Stimulated activated CD4-positive, alpha-beta T cell treated with anti-CD3 and anti-CD28 coated beads, Interleukin-15, amount 100 ng/mL, for 24 hours (primary cell): ENCODE data around the gene RNF19B.

ENCODE experiments used
- DNase-seq: peaks from one replicate; pipeline ENCODE4 v3.0.0-alpha.2; 2020

The RNF19B gene

DNA sequence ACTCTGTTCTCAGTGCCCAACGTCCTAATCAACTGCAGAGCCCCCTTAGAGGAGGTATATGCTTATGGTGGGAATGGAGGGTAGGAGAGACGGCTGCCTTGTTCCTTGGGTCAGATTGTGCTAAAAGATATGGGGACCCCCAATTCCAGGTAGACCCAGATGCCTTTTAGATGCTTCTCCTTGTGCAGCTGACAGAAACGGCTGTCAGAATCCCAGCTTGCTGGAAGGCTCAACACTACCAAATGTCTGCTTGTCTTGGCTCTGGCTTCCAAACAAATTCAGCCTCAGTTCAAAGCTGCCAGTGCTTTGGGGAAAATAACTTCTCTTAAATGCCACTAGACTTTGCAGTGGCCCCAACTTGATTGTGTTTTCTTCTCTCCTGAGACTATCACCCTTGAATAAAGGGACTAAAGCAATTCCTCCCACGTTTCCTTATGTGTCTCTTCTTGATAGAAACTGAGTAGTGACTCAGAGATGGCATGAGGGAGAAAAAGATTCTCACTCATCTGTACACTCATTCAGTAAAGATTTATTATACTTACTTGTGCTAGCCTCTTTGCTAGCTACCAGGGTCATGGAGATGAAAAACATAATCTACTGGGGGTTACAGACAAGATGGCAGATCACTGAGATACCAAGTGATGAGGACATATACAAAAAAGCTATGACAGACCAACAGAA is 3.4 kb upstream of the RNF19B start:
- no peak for DNase-seq

GRCh38 chr1:32966900-32967299 is 2.3 kb upstream of the RNF19B start:
- DNase-seq, result no peak

GRCh38 chr1:32965251-32965747 is 690 bp upstream of the RNF19B start:
- DNase-seq, result no peak

- DNase-seq, result peak; percentile 74
These were observed 706 bp downstream of the RNF19B start for GRCh38 chr1:32963746-32964460.

GRCh38 chr1:32962248-32962896 is 2.2 kb downstream of the RNF19B start:
- no peak for DNase-seq

DNA sequence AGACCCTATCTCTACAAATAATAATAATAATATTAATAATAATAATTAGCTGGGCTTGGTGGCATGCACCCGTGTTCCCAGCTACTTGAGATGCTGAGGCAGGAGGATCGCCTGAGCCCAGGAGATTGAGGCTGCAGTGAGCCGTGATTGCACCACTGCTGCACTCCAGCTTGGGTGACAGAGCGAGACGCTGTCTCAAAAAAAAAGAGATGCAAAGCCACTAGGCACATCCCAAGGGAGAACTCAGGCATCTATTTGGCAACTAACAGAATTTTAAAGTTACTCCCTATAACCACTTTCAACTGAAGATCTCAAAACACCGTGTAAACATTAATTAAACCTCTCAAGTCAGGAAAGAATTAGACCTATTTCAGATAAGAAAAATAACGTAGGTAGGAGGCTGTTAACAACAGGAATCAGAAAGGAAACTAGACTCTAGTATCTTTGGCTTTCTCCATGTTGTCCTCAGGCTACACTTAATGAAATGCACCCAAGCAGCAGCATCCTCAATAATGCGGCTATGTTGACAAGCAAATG is 3.7 kb downstream of the RNF19B start:
- DNase-seq, result no peak

DNA sequence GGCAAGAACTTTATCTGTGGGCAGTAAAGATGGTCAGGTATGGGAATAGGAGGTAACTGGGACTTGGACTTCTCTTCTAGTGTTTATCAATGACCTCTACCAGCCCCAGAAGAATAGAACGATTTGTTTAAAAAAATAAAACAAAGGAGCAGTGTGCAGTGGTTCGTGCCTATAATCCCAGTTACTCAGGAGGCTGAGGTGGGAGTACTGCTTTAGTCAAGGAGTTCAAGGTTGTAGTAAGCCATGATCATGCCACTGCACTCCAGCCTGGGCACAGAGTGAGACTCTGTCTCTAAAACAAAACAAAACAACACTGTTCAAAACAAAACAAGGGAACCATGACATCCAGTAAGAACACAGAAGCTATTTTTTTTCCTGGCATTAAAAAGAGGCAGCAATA is 4.3 kb downstream of the RNF19B start:
- no peak for DNase-seq

GRCh38 chr1:32958827-32959226 is 5.8 kb downstream of the RNF19B start:
- DNase-seq, result no peak

DNA sequence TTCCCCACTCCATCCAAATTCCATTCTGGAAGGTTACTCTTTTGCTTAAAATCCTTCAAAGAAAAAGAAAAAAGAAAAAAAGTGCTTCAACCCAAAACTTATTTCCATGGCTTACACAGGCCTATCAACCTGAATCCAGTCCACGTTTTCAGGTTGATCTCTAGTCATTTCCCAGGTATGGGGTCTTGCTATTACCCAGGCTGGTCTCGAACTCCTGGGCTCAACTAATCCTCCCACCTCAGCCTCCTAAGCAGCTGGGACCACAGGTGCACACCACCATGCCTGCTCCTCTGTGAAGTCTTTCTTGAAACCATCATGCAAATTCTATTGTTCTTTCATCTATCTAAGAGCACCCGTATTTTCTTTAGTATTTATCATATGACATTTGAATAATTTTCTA is 7.6 kb downstream of the RNF19B start:
- DNase-seq, result no peak

GRCh38 chr1:32954168-32954567 is 10.4 kb downstream of the RNF19B start:
- no peak for DNase-seq

GRCh38 chr1:32953495-32953894 is 11.1 kb downstream of the RNF19B start:
- DNase-seq, result no peak

DNA sequence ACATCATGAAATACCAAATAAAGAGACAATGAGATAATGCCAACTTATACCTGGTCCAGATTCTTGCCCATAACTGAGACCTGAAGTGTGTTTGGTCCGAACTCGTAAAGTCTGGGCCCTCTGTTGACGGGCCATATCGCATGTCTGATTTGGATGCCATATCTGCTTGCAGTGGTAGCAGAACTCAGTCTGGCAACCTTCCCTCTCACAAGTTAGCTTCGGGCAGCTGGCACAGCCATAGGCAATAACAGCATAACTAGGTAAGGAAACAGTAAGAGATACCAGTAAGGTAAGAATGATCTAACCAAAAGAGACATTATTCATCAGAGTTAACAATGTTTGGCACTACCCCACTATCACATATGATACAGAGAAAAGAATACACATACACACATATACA is 15.1 kb downstream of the RNF19B start:
- no peak for DNase-seq

GRCh38 chr1:32948905-32949304 is 15.7 kb downstream of the RNF19B start:
- DNase-seq, result no peak

DNA sequence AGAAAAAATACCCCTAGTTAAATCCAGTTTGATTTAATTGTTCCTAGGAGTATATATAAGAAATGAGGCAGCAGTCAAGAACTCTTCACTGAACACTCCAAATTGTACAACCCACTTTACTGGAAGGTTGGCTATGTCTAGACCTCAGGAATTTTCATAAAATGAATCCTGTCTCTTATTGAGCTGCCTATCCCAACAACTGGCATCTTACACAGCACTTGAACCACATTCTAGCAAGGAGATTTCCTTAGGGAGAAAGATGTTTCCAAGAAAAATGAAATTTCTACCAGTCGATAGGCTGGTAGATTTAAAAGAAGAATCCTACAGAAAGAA is 16.3 kb downstream of the RNF19B start:
- DNase-seq, result no peak

DNA sequence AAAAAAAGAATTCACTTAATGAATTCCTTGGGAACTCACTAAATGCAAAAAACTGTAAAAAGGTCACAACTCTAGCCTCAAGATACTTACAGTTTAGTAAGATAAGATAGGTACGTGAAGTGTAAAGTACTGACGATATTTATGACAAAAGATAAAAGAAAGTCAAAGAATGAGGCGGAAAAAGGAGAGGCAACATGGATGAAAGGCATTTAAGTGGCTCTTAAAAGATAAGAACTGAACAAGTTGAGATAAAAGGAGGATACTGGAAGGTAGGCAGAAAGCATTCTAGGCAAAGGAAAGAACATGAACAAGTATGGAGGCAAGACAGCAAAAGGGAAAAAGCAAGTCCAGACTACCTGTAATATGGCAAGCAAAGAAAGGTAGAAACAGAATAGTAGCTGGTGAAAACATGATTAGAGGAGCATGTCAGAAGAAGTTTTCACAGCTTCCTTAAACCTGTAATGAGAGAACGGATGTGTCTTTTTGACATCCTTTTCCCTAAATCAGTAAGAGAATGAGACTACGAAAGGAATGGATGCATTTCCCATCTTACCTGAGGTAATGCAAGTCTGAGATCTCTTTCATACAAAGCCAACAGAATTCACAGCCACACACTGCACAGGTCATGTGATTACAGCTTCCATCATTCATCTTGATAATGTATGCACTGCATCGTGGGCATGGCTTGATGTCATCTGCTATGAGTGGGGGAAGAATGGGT is 16.8 kb downstream of the RNF19B start:
- DNase-seq, result no peak

- no peak for DNase-seq
These were observed 18.2 kb downstream of the RNF19B start for GRCh38 chr1:32946413-32946812.

DNA sequence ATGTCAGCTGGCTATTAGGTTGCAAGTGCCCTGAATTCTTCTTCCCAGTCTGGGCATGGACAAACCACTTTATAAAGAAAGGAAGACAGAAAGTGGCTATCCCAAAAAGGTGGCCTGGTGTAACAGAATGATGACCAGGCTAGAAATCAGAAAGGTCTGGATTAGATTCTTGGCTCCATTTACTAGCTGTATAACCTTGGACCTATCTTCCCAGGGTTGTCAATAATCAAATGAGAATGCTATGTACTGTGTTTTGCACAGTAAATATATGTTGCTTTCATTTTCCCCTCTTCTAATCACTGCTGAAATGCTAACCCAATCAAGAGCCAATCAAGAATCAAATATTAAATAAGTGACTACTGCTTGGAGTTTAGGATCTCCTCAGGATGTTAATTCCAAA is 20.4 kb downstream of the RNF19B start:
- no peak for DNase-seq

DNA sequence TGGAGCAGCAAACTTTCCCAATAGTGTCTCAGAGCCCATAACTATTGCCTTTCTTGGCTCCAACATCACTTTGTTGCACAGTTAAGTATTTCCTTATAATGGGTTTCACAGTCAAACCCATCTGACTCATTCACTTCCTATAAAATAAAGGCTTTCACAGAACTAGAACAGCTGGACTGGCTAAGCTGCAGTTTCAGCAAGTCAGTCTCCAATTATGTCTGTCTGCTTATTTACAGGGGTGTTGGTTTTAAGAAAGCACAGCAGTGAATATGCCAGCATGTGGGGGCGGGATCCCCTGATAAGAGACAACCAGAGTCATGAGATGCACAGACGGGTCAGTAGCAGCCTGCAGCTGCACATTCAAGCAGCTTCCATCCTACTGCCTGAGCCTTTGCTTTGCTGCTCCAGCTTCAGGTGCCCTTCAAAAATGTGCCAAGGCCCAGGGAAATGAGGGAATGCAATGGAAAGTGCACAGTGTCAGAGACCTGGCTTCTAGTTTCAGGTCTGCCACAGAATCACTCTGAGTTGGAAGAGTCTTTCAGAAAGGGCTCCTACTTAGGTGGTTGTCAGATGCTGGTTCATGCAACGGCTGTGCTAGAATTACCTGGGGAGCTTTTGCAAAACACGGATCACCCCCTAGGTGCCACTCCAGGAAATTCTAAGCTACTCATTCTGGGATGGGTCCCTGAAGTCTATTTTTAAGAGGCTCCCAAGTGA is 24.8 kb downstream of the RNF19B start:
- peak; percentile 39 for DNase-seq

DNA sequence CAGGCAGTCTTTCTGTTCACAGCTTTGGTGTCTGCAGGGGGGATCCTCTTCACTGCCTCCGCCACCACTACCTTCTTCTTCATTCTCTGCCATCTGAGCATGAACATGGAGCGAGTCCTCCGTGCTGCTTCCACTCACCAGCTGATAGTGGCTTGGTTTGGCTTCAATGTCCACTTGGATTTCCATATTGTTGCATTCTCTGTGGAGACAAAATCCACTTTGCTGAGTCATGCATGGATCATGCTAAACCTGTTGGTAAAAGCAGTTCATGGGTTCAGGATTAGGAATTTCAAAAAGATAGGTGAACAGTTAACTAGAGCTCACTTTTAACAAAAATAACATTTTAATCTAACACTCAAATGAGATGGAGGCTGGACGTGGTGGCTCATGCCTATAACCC is 27.5 kb downstream of the RNF19B start:
- no peak for DNase-seq

DNA sequence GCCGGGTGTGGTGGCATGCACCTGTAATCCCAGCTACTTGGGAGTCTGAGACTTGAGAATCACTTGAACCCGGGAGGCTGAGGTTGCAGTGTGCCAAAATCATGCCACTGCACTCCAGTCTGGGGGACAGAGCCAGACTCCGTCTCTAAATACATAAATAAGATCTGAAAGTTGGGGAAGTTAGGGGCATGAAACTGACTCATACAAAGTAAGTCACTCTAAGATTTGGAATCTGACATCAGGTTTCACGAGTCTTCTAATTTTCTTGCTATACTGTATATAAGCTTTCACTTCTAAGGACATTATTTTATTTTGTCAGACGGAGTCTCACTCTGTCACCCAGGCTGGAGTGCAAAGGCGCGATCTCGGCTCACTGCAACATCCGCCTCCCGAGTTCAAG is 30.1 kb downstream of the RNF19B start:
- DNase-seq, result no peak

GRCh38 chr1:32933742-32934322 is 30.8 kb downstream of the RNF19B start:
- DNase-seq, result no peak

- DNase-seq, result no peak
These were observed 32.8 kb downstream of the RNF19B start for GRCh38 chr1:32931760-32932159.
